GM21717 (cell line): Measurements from ENCODE around the gene HELQ.

Experiments used
- ATAC-seq: cut with Tn5 transposase; IDR thresholded peaks from one replicate; pipeline ENCODE4 v1.9.1; 2021; ENCODE audit warnings: mild to moderate bottlenecking, moderate library complexity; ENCODE audit not compliant: unreplicated experiment

The HELQ gene

DNA sequence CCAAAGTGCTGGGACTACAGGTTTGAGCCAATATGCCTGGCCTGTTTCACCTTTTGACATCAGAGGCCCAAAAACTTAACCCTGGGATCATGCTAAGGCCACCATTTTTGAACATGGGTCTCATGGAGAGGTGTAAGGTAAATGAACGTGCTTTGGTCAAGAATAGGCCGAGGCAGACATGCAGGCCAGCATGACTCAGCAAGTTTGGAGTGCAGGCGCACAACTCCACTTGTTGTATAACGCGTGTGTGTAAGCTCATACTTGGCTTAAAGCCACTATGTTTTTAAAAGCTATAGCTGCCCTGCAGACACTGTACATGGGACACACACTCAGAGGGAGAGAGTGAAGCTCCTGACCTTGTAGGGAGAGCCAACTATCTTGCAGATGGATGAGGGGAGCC, 77.2 kb downstream of the HELQ start:
- ATAC-seq, result no peak

DNA sequence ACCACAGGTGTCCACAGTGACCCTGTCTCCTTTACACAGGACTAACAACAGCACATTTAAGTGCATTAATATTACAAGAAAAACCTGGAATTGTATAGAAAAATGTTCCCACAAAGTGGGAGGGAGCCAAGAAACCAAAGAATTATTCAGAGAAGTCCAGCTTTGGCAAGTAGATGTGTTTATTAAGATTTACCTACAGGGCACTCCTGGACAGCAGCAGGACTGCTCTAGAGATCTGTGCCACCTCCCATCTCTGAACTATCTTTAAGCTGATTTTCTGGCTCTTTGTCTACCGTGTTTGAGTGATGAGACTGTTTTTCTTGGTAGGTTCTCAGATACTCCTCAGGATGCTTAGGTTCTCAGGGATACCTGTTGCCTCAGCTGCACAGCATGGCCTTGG, 82.7 kb downstream of the HELQ start:
- ATAC-seq, result no peak

DNA sequence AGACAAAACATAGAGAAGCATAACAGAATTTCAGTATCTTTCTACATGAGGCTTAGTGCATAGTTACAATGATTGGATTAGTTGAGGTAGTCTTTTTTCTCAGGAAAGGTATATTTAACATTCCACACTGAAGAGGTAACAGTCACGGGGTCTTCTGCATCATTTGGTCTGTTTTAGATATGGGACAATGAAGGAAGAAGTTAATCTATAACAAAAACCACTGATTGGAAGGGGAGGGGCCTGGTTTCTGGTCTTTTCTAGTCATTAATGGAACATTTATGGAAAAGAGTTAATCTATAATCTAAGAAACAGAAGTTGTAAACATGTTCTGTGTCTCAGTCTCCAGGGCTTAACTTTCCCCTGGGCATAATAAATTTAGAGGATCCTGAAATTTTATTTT, 83.7 kb downstream of the HELQ start:
- ATAC-seq, result no peak

DNA sequence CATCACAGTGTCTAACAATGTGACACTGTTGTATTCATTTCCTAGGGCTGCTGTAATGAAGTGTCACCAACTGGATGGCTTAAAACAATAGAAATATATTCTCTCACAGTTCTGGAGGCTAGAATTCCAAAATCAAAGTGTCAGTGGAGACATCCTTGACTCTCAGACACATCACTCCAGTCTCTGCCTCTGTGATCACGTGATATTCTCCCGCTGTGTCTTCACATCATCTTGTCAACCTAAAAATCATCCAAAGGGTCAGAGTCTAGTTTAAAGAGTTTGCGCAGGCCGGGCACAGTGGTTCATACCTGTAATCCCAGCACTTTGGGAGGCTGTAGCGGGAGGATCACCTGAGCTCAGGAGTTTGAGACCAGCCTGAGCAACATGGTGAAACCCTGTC, 84.4 kb downstream of the HELQ start:
- no peak for ATAC-seq

DNA sequence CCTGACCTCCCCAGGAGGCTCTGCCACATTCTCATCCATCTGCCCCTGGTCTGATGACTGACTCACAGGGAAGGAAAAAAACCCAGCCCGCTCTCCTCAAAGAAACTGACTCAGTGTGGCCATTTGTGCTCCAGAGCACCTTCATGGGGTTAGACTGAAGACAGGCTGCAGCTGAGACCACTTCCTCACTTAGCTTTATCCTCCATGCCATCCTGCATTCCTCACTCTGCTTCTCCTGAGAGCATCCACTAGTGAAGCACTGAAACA, 85.0 kb downstream of the HELQ start:
- no peak for ATAC-seq

DNA sequence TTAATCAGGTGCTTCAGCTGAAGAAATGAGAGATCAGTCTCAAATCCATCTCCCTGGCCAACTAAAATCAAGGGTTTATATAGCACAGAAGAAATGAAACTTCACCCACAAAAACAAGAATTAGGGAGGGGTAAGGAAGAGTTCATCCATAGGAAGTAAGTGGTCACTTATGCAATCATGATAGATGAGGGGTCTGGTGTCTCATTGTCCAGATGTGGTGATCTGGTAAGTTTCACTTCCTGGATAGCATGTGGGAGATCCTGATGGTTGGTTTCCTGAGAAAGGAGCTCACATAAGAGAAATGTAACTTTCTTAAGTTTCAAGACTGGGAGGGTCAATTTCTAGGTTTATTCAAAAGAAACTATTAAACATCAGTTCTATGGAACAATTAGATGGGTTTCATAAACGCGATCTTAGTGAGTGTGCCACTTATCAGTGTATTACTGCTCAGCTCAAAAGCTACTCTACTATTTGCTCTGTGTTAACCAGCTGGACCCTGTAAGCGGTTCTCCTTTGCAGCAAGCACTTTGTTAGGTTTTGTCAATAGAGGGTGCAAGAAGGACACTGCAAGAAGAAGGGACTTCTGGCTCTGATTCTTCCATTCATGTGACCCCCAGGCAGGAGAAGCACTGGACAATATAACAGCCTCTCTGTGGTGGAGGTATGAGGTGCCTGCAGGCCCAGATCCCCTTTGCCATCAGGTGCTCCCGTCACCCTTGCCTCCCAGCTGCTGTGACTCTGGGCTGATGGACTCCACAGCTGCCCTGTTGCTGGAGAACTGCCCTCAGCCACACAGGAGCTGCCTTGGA, 85.6 kb downstream of the HELQ start:
- ATAC-seq, result no peak

DNA sequence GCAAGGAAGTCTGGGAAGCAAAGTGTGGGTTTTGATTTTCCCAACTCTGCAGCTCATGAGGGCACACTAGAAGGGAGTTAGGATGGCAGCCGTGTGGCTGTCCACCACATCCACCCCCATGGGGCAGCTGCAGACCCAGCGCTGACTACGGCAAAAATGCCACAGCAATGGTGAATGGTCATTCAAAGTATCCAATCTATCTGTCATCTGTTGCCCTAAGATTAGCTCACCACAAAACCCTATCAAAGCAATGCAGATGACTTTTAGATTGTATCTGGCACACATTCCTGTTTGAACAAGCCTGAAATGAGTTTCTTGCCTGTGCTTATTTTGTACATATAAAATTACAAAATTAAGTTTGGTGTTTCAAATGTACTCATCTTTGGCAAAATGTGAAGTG, 91.3 kb downstream of the HELQ start:
- no peak for ATAC-seq

DNA sequence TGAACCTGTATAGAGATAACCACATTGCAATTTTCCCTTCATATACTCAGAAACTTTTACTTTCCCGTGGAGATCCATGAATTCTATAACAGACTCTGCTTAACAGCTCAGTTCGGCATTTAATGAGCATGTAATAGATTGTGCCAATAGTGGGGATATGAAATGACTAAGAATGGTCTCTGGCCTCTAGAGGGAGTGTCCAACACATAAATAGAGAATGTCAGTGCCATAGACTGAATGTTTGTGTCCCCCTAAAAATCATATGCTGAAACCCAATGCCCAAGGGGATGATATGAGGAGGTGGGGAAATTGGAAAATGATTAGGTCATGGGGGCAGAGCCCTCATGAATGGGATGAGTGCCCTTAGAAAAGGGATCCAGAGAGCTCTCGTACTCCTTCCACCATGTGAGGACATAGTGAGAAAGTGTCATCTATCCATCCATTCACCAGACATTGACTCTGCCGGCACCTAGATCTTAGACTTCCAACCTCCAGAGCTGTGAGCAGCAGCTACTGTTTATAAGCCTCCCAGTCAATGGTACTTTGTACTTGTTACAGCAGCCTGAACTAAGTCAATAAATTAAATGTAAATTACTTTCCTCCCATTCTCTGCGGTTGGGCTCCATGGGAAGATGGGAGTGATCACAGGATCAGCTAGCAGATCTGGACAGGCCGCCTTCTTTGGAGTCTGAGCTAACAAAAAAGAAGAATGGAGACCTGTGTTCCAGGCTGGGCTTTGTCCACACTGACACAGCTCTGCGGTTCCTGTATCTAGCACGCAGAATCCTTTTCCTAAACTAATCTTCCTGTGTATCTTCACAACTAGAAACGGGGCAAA, 92.9 kb downstream of the HELQ start:
- no peak for ATAC-seq

DNA sequence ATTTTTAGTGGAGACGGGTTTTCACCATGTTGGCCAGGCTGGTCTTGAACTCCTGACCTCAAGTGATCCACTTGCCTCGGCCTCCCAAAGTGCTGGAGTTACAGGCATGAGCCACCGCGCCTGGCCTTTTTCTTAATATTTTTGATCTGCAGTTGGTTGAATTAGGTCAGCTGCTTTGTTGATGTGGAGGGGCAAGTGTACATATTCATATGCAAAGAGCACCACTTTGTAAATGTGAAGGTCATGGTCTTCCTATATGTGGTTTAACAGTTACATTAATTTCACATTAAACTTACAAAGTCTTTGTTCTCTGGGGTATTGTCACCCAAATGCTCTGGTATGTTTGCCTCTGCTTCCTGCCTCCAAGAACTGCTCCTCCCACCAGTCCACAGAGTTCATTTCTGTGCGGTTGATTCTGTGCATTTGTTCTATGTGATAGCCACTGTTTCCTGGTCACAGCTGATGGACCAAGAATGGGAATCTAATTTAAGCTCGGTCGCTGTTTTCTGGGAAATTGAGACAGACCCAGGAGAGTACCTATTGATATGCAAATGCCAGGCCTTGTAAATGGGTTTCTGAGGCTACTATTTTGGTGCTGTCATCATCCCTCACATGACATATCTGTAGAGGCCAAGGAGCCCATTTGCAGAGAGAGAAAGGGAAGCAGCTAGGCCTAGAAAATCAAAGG, 94.1 kb downstream of the HELQ start:
- no peak for ATAC-seq

DNA sequence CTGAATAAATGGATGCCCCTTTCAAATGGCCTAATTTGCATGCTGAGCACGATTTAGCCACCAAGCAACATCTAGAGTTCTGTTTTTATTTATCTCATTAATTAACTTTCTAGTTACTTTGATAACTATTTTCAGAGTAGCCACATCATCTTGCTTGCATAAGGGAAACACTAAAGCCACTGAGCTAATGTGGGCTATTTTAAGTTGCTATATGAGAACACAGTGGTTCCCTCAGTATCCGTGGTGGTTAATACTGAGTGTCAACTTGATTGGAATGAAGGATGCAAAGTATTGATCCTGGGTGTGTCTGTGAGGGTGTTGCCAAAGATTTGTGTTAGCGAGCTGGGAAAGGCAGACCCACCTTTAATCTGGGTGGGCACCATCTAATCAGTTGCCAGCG, 95.6 kb downstream of the HELQ start:
- no peak for ATAC-seq

DNA sequence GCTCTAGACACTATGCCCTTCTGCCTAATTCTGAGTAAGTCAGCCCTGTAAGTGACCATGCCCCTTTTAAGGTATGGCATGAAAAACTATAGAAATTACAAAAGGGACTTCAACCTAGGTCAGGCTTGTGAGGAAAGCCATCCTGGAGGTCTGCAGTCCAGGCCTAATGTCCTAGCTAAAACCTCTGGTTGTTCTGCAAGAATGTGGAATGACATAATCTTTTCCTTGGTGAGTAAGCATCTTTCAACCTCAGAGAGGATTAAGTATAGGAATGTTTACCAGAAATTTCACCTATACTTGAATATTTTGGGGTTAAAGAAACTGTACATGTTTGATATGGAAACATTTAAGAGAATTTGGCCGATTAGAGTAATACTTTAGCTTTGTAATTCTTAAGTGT, 97.2 kb downstream of the HELQ start:
- no peak for ATAC-seq
